Measurements from ENCODE around the gene TPM3. TPM values are rescaled to one million over a fixed set of nuclear protein-coding genes. Genes with fewer than 3 reads are reported as not detected.
A peak's percentile ranks its signal among the peaks of the same experiment; 100 is the strongest.

Gene TPM3
- polyA plus RNA-seq, 2 of the 4 experiments (the other 2 are of a cell fraction): 510 to 618 TPM

- no peak for FAIRE-seq
- Histone ChIP-seq H3K27ac (peak overlapping the region; percentile 89 to 94), H3K4me3 (peak overlapping the region; percentile 97), H3K9me3 (no peaks in the 10 kb centered on the region), H3K4me2 (peak overlapping the region; percentile 98), H3K4me1 (peaks cover 58% of the 10 kb centered on the region)
- peak; percentile 51 to 68 for ATAC-seq
- CTCF ChIA-PET: interaction anchor here (0.6 to 0.7 kb wide), 2 partner anchors 75 to 89 kb away, joined by 3 to 4 read pairs; no protein-coding TSS in a partner anchor
- WGBS (ENCODE audit: missing lambda C conversion rate): under 1% methylated on average over 34 of the region's 35 CpGs
- POLR2A ChIA-PET: interaction anchor here (0.6 to 1.5 kb wide), 4 partner anchors 82 to 219 kb away, joined by 3 to 5 read pairs (median 4); partner anchors contain the start of genes CREB3L4 and SLC39A1
- no peak for TF ChIP-seq MYC (IDR thresholded peaks at IDR 0.05; ENCODE audit: borderline replicate concordance, low read length)
- 0 out of 2 replicates have a peak, but pooled peaks have one; percentile 5 for TF ChIP-seq NFE2L2 (conservative IDR thresholded peaks at IDR 0.05; ENCODE audit: low read length)
- TF ChIP-seq CHD2 (IDR thresholded peaks at IDR 0.05; ENCODE audit: low read length, partially characterized antibody): no peak
- peak; percentile 72 for TF ChIP-seq PHF8 (IDR thresholded peaks at IDR 0.05; ENCODE audit: borderline replicate concordance, low read depth)
- TF ChIP-seq ZFP36 (IDR thresholded peaks at IDR 0.05; ENCODE audit: borderline replicate concordance, partially characterized antibody): peak; percentile 16
- peak; percentile 65 to 78 for DNase-seq (ENCODE audit: low read depth in 1 of 2, low spot score in 1 of 2)
These were observed 9.4 kb downstream of the TPM3 start for GRCh38 chr1:154182344-154183045.

DNA sequence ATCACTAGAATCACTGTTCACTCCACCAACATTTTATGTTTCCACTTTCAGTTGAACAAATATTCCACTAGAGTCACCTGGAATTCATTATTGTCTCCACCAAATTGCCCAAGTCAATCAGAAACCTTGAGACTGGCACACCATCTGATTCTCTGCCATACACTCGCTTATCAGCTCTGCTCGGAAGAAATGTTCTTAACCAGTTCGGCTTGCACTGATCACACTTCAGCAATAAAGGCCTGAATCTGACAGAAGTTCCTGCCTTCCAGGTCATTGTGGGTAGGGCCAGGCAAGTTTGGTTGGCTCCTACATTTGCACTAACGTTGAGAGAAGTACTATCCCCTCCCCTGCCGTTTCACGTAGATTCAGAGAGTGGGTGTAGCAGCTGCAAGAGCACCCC is 10.0 kb downstream of the TPM3 start:
- 4% methylated on average over 6 of the region's 6 CpGs for WGBS (ENCODE audit: missing lambda C conversion rate)
- ATAC-seq: no peak
- FAIRE-seq: no peak
- H3K27ac ChIP-seq: peak overlapping the region; percentile 89 to 94
- H3K4me3 ChIP-seq: peak overlapping the region; percentile 97
- peak overlapping the region; percentile 98 for H3K4me2 ChIP-seq
- no peak for TF ChIP-seq SREBF2 (IDR thresholded peaks at IDR 0.05)
- TF ChIP-seq, protein P1, sequence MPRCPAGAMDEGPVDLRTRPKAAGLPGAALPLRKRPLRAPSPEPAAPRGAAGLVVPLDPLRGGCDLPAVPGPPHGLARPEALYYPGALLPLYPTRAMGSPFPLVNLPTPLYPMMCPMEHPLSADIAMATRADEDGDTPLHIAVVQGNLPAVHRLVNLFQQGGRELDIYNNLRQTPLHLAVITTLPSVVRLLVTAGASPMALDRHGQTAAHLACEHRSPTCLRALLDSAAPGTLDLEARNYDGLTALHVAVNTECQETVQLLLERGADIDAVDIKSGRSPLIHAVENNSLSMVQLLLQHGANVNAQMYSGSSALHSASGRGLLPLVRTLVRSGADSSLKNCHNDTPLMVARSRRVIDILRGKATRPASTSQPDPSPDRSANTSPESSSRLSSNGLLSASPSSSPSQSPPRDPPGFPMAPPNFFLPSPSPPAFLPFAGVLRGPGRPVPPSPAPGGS (IDR thresholded peaks at IDR 0.05): no peak
- TF ChIP-seq, protein P2, sequence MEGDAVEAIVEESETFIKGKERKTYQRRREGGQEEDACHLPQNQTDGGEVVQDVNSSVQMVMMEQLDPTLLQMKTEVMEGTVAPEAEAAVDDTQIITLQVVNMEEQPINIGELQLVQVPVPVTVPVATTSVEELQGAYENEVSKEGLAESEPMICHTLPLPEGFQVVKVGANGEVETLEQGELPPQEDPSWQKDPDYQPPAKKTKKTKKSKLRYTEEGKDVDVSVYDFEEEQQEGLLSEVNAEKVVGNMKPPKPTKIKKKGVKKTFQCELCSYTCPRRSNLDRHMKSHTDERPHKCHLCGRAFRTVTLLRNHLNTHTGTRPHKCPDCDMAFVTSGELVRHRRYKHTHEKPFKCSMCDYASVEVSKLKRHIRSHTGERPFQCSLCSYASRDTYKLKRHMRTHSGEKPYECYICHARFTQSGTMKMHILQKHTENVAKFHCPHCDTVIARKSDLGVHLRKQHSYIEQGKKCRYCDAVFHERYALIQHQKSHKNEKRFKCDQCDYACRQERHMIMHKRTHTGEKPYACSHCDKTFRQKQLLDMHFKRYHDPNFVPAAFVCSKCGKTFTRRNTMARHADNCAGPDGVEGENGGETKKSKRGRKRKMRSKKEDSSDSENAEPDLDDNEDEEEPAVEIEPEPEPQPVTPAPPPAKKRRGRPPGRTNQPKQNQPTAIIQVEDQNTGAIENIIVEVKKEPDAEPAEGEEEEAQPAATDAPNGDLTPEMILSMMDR (IDR thresholded peaks at IDR 0.05): no peak
- TF ChIP-seq KDM1A (IDR thresholded peaks at IDR 0.05; ENCODE audit: low read depth): no peak
- TF ChIP-seq EP300 (IDR thresholded peaks at IDR 0.05): no peak
- TF ChIP-seq, protein P3, sequence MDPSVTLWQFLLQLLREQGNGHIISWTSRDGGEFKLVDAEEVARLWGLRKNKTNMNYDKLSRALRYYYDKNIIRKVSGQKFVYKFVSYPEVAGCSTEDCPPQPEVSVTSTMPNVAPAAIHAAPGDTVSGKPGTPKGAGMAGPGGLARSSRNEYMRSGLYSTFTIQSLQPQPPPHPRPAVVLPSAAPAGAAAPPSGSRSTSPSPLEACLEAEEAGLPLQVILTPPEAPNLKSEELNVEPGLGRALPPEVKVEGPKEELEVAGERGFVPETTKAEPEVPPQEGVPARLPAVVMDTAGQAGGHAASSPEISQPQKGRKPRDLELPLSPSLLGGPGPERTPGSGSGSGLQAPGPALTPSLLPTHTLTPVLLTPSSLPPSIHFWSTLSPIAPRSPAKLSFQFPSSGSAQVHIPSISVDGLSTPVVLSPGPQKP (IDR thresholded peaks at IDR 0.05; ENCODE audit: low read depth, low read length): no peak
- TF ChIP-seq MAZ (IDR thresholded peaks at IDR 0.05; ENCODE audit: borderline replicate concordance, low read depth, low read length): no peak
- TF ChIP-seq RNF2 (IDR thresholded peaks at IDR 0.05; ENCODE audit: borderline replicate concordance, low read depth): no peak
- TF ChIP-seq RARB (CRISPR knock-in tag; IDR thresholded peaks at IDR 0.05): no peak
- TF ChIP-seq FOXS1 (CRISPR knock-in tag; IDR thresholded peaks at IDR 0.05): no peak
- TF ChIP-seq NPAS2 (CRISPR knock-in tag; IDR thresholded peaks at IDR 0.05; ENCODE audit: borderline replicate concordance): no peak
- no peak for TF ChIP-seq EHF (CRISPR knock-in tag; IDR thresholded peaks at IDR 0.05)
- TF ChIP-seq REST (IDR thresholded peaks at IDR 0.05): no peak
- no peak for TF ChIP-seq HOXB5 (CRISPR knock-in tag; IDR thresholded peaks at IDR 0.05)
- TF ChIP-seq HMGXB4 (CRISPR knock-in tag; IDR thresholded peaks at IDR 0.05; ENCODE audit: borderline replicate concordance): no peak
- no peak for TF ChIP-seq TFCP2L1 (CRISPR knock-in tag; IDR thresholded peaks at IDR 0.05)
- no peak for TF ChIP-seq MAFK (IDR thresholded peaks at IDR 0.05; ENCODE audit: partially characterized antibody)
- TF ChIP-seq NFE2L2 (conservative IDR thresholded peaks at IDR 0.05; ENCODE audit: low read length): no peak
- TF ChIP-seq ZNF302 (CRISPR knock-in tag; IDR thresholded peaks at IDR 0.05): no peak
- TF ChIP-seq, protein P4, sequence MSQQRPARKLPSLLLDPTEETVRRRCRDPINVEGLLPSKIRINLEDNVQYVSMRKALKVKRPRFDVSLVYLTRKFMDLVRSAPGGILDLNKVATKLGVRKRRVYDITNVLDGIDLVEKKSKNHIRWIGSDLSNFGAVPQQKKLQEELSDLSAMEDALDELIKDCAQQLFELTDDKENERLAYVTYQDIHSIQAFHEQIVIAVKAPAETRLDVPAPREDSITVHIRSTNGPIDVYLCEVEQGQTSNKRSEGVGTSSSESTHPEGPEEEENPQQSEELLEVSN (IDR thresholded peaks at IDR 0.05; ENCODE audit: borderline replicate concordance, low read depth): no peak
- H3K9me3 ChIP-seq: no peaks in the 10 kb centered on the region
- ChIA-PET POLR2A (interaction anchor here (0.7 to 1.5 kb wide), 2 partner anchors 192 to 214 kb away, joined by 4 to 5 read pairs; partner anchors contain the start of gene CREB3L4), CTCF (interaction anchor here (0.6 to 1.3 kb wide), 3 partner anchors 11 to 90 kb away, joined by 3 to 5 read pairs (median 4); no protein-coding TSS in a partner anchor)
- DNase-seq (ENCODE audit: low read depth in 1 of 2, low spot score in 1 of 2): no peak
- H3K4me1 ChIP-seq: peaks cover 64% of the 10 kb centered on the region
